ENCODE results near the gene BAIAP2. TPM values are rescaled to one million over a fixed set of nuclear protein-coding genes. Genes with fewer than 3 reads are reported as not detected.

BAIAP2 gene
- total RNA-seq, 1 donor from 2014 or later = 119 TPM

DNA sequence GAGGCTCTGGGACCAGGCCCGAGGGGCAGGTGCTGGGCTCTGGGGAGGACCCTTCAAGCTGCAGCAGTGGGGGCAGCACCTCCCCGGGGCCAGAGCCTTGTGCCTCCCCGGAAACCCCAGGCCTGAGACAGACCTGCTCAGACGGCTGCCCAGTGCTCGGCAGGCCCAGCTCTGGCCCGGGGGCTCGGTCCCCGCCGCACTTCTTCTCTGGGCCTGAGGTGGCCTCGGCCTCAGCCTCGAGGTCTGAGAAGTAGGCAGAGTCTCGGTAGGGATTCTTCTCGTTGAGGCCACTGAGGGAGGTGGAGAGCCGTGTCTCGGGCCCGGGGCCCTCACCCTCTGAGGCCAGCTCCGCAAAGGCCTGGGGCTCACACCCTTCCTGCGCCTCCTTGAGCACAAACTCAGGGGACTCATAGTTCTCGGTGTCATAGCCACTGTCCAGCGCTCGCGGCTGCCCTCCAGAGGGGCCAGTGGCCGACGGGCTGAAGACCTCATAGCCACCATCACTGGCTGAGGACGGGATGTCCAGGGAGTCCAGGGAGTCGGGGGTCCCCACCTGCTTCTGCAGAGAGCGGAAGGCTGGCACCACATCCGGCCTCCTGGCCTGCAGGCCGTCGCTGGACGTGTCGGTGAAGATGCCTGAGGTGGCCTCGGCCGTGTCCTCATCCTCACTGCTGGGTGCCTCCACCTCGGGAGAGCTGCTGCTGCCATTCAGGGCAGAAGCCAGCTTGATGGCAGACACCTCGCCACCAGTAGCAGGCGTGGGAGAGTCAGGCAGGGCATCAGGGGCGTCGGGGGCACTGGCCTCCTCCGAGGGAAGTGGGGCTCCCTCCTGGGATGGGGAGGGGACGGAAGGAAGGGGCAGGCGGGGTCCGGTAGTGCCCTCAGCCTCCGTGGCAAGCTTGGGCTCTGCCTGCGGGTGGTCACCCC is 86.0 kb downstream of the BAIAP2 start:
- H3K4me3 ChIP-seq = no peak overlapping the region
- H3K36me3 ChIP-seq = peaks cover 27% of the 10 kb centered on the region
- H3K27ac ChIP-seq = no peak overlapping the region
- ATAC-seq (no peak), DNase-seq (no peak)
- TF ChIP-seq CTCF (IDR thresholded peaks at IDR 0.05) = no peak
- H3K27me3 ChIP-seq (ENCODE audit: low read depth) = no peaks in the 10 kb centered on the region
- H3K9me3 ChIP-seq = no peaks in the 10 kb centered on the region
- H3K4me1 ChIP-seq = peaks cover 4% of the 10 kb centered on the region
- intact Hi-C loops (cut with DNase I) = no loop called here

DNA sequence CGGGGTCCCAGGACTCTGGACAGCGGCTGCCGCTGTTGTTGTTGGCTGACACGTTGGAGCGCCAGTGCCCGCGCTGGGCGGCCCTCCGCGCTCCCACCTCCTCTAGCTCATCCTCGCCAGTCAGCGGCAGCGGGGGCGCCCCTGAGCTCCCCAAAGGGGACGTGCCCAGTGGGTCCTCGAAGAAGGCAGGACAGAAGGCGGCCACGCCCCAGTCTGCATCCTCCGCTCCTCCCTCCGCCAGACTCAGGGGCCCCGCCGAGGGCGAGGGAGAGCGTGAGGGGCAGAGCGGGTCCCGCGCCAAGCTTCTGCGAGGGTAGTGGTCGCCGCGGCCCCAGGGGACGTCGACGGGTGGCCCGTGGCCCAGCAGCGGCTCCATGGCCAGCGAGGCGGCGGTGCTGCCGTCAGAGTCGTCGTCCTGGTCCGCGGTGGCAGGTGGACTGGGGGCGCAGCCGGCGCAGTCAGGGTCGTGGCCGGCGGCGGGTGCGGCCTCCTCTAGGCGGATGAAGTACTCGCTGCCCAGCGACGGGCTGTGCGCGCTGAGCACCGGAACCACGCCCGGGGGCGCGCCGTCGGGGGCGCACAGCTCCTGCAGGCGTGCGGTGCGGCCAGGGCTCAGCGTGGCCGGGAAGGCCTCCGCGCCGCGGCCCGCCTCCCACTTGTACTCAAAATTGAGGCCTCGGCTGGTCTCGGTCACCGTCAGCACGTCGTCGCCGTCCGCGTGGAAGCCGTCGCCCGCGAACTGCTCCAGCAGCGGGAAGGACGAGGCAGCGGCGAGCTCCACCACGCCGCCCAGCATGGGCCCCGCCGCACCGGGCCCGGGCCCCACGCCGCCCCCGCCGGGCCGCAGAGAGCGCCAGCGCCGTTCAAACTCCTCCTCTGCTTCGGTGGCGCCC is 87.1 kb downstream of the BAIAP2 start:
- intact Hi-C loops (cut with DNase I) = no loop called here
- H3K36me3 ChIP-seq = peaks cover 23% of the 10 kb centered on the region

DNA sequence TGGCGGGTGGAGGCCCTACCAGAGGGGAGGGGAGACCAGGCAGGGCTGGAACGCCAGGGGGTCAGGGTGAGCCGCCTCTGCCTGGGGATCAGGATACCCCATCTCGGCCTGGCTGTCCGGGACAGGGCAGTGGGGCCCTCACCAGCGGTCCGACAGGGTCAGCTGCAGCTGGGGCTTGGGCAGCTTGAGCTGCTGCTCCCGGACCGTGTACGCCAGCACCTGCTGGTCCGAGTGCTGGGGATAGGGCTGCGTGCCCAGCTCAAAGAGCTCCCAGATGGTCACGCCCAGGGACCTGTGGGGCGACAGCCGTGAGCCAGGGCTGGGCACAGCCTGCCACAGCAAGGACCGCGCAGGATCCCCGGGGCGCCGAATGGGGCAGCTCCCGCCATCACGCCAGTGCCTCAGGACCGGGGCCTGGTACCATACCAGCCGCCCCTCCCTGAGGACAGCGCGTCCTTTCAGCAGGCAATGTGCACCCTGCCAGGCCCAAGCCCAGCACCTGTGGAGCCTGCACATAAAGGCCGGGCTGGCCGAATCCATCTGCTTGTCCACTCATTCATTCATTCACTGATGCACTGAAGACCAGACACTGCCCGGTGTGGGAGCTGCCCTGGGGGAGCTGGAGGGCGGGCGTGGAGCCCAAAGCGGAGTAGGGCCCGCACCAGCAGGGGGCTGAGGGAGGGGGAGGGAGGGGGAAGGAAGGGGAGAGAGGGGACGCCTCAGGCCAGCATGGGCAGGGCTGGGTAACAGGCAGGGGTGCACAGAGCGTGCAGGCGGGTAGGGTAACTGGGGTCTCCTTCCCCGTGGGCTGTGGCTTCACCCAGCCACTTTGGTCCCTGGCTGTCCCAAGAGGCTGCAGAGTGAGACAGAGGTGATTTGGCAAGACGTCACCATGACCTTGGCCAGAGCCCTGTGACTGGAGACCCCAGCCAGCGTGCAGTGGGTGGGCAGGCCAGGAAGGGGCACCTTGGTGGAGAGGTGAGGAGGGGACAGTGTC is 88.4 kb downstream of the BAIAP2 start:
- peaks cover 4% of the 10 kb centered on the region for H3K4me1 ChIP-seq
- H3K27ac ChIP-seq = no peak overlapping the region
- intact Hi-C loops (cut with DNase I) = no loop called here
- peaks cover 11% of the 10 kb centered on the region for H3K36me3 ChIP-seq
- H3K4me3 ChIP-seq = no peak overlapping the region
- no peak for TF ChIP-seq CTCF (IDR thresholded peaks at IDR 0.05)
- H3K9me3 ChIP-seq = no peaks in the 10 kb centered on the region
- H3K27me3 ChIP-seq (ENCODE audit: low read depth) = no peaks in the 10 kb centered on the region
- DNase-seq (no peak), ATAC-seq (no peak)

More for the DNA sequence above, 87.1 kb downstream of the BAIAP2 start:
- Histone ChIP-seq H3K4me1 (peaks cover 4% of the 10 kb centered on the region), H3K4me3 (no peak overlapping the region), H3K9me3 (no peaks in the 10 kb centered on the region), H3K27me3 (ENCODE audit: low read depth) (no peaks in the 10 kb centered on the region), H3K27ac (no peak overlapping the region)
- DNase-seq = no peak
- TF ChIP-seq CTCF (IDR thresholded peaks at IDR 0.05) = no peak
- ATAC-seq = no peak

- no peak for ATAC-seq
- H3K4me3 ChIP-seq = no peak overlapping the region
- H3K9me3 ChIP-seq = no peaks in the 10 kb centered on the region
- H3K4me1 ChIP-seq = no peaks in the 10 kb centered on the region
- TF ChIP-seq CTCF (IDR thresholded peaks at IDR 0.05) = no peak
- H3K36me3 ChIP-seq = peaks cover 11% of the 10 kb centered on the region
- intact Hi-C loops (cut with DNase I) = no loop called here
- DNase-seq = no peak
- no peaks in the 10 kb centered on the region for H3K27me3 ChIP-seq (ENCODE audit: low read depth)
- no peak overlapping the region for H3K27ac ChIP-seq
Measured at GRCh38 chr17:81124377-81124776, 89.4 kb downstream of the BAIAP2 start.

Measured in lower lobe of right lung (tissue), 2 donors.